HS-5 (cell line): Measurements from ENCODE around the gene SPRYD7.
"Not testable (repeated sequence)": the region's sequence is repeated elsewhere in the genome, so short reads cannot be mapped to it uniquely, and the experiment has no call there.

Experiments
- DNase-seq: peaks from one replicate; pipeline ENCODE4 v3.0.0-alpha.2; 2012; ENCODE audit warnings: low read depth

Gene SPRYD7

GRCh38 chr13:49932868-49933267, 3.3 kb downstream of the SPRYD7 start:
- no peak for DNase-seq

DNA sequence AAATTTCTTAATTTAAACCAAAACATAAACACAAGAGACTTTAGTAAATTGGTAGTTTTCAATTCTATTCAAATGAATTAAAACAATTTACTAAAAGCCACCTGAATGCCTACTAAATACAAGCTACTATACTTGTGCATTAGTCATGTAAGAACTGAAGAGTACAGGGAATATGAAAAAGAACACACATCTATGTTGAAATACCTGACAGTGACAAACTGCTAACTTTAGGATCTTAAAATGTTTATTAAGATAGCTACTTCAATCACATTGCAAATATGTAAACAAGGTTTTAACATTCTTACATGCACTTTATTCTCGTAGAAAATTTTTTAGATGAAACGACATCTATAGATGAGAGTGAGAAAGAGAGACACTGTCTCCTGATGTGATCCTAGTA, 4.1 kb downstream of the SPRYD7 start:
- DNase-seq, result no peak

GRCh38 chr13:49927755-49928154, 8.4 kb downstream of the SPRYD7 start:
- DNase-seq, result no peak

GRCh38 chr13:49925881-49926418, 10.2 kb downstream of the SPRYD7 start:
- no peak for DNase-seq

DNA sequence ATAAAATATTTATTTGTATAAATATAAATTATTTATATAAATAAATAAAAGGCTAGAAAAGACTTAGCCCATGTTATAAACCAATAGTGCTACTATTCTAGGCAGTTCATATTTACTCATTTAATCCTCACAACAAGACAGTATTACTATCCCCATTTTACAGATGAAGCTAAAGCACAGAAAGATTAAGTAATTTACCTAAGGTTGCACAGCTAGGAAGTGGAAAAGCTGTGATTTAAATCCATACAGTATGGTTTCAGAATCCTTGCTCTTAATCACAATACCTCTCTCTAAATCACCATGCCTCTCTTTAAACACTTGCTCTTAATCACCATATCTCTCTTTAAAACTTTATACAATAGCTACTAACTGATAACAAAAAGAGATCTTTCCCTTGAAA, 13.8 kb downstream of the SPRYD7 start:
- DNase-seq, result no peak

DNA sequence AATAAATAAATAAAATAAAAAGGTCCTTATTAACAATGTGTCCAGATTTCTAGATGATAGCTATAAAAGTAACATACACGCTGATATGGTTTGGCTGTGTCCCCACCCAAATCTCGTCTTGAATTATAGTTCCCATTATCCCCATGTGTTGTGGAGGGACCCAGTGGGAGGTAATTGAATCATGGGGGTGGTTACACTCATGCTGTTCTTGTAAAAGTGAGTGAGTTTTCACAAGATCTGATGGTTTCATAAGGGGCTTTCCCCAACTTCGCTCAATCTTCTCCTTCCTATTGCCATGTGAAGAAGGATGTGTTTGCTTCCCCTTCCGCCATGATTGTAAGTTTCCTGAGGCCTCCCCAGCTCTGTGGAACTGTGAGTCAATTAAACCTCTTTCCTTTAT, 15.2 kb downstream of the SPRYD7 start:
- not testable (repeated sequence) for DNase-seq

DNA sequence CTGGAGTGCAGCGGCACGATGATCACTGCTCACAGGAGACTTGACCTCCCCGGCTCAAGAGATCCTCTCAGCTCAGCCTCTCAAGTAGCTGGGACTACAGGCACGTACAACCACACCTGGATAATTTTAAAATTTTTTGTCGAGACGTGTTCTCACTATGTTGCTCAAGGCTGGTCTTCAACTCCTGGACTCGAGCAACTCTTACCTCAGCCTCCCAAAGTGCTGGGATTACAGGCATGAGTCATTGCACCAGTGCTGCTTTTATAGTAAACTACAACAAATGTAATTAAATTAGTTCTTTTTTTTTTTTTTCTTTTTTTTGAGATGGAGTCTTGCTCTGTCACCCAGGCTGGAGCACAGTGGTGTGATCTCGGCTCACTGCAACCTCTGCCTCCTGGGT, 18.0 kb downstream of the SPRYD7 start:
- DNase-seq, result not testable (repeated sequence)

- no peak for DNase-seq
Measured at GRCh38 chr13:49914947-49915346, 21.2 kb downstream of the SPRYD7 start.

GRCh38 chr13:49908637-49909036, 27.5 kb downstream of the SPRYD7 start:
- DNase-seq, result no peak

DNA sequence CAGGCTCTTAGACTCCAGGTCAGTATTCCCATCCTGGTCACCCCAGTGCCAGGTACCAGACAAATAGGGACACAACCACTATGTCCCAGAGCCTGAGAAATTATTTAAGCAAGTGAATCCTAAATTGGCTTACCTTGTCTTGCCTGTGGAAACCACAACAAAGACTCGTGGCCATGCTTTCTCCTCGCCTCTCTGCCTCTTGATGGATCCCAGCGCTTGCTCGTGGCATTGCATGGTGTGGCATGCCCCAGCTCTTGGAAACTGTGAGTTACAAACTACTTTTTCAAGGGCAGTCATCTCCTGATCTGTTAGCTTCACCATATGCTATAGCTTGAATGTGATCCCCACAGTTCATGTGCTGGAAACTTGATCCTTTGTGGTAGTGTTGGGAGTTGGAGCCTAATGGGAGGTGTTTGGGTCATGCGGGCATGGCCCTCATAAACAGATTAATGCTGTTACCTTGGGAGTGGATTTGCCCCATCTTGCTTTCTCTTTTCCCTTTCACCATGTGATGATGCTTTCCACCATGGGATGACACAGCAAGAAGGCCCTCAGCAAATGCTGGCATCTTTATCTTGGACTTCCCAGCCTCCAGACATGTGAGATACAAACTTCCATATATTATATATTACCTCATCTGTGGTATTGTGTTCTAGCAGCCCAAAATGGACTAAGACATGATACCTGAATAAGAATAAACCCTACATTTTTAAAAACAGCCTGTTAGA, 31.2 kb downstream of the SPRYD7 start:
- DNase-seq, result no peak

DNA sequence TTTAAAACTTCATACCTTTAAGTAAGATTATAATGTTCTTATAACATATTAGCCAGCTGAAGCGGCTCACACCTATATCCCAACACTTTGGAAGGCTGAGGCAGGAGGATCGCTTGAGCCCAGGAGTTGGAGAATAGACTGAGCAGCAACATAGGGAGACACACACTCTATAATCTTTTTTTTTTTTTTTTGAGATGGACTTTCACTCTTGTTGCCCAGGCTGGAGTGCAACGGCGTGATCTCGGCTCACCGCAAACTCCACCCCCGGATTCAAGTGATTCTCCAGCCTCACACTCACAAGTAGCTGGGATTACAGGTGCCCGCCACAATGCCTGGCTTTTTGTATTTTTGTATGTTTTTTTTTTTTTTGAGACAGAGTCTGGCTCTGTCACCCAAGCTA, 37.3 kb downstream of the SPRYD7 start:
- no peak for DNase-seq

GRCh38 chr13:49897713-49898112, 38.4 kb downstream of the SPRYD7 start:
- DNase-seq, result no peak

- DNase-seq, result no peak
Measured at GRCh38 chr13:49895826-49896225, 40.3 kb downstream of the SPRYD7 start.

- no peak for DNase-seq
Measured at GRCh38 chr13:49893591-49893990, 42.5 kb downstream of the SPRYD7 start.

DNA sequence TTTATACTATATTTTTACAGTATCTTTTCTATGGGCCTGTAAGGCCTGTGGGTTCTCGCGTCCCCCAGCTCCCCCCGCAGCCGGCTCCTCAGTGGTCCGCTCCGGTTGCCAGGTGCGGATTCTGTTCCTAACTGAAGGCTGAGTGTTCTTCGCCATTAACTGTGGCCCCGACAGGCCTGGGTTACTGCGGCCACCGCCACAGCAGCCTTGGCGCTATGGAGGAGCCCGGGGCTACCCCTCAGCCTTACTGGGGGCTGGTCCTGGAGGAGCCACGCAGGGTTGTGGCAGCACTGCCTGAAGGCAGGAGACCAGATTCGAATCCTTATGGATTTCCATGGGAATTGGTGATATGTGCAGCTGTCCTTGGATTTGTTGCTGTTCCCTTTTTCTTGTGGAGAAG, 45.8 kb downstream of the SPRYD7 start:
- no peak for DNase-seq

DNA sequence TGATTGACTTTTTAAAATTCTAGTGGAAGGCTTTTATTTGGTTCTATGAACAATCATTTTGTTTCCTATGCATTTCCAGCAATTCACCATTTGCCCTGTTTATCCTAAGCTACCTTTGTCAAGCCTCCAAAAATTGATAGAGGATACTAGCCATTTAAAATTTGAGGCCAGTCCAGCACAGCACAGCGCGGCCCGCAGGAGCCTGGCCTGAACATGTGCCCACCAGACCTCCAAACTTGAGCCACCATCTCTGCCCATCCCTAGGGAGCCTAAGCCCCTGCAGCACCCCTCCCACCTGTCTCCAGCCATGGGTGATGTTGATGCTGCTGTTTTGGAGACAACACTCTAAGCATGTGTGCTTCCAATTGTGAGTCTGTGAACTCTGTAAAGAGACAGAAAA, 57.5 kb downstream of the SPRYD7 start:
- no peak for DNase-seq

GRCh38 chr13:49877629-49878218, 58.4 kb downstream of the SPRYD7 start:
- no peak for DNase-seq

GRCh38 chr13:49874430-49874829, 61.7 kb downstream of the SPRYD7 start:
- DNase-seq, result no peak

- DNase-seq, result no peak
Measured at GRCh38 chr13:49869519-49869918, 66.6 kb downstream of the SPRYD7 start.

GRCh38 chr13:49867834-49868233, 68.3 kb downstream of the SPRYD7 start:
- no peak for DNase-seq

GRCh38 chr13:49865218-49865617, 70.9 kb downstream of the SPRYD7 start:
- no peak for DNase-seq

DNA sequence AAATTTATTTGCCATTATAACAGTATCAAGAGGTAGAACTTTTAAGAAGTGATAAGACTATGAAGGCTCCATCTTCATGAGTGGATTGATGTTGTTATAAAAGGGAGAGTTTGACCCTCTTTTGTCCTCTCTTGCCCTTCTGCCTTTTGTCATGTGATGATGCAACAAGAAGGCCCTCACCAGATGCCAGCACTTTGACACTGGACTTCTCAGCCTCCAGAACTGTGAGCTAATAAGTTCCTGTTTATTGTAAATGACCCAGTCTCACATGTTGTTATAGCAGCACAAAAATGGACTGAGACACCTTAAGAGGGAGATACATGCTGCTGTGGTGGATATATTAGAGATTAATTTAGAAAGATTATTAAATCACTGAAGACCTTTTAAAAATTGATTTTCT, 71.6 kb downstream of the SPRYD7 start:
- DNase-seq, result no peak
